ENCODE measurements around the gene L3MBTL1.

DNA sequence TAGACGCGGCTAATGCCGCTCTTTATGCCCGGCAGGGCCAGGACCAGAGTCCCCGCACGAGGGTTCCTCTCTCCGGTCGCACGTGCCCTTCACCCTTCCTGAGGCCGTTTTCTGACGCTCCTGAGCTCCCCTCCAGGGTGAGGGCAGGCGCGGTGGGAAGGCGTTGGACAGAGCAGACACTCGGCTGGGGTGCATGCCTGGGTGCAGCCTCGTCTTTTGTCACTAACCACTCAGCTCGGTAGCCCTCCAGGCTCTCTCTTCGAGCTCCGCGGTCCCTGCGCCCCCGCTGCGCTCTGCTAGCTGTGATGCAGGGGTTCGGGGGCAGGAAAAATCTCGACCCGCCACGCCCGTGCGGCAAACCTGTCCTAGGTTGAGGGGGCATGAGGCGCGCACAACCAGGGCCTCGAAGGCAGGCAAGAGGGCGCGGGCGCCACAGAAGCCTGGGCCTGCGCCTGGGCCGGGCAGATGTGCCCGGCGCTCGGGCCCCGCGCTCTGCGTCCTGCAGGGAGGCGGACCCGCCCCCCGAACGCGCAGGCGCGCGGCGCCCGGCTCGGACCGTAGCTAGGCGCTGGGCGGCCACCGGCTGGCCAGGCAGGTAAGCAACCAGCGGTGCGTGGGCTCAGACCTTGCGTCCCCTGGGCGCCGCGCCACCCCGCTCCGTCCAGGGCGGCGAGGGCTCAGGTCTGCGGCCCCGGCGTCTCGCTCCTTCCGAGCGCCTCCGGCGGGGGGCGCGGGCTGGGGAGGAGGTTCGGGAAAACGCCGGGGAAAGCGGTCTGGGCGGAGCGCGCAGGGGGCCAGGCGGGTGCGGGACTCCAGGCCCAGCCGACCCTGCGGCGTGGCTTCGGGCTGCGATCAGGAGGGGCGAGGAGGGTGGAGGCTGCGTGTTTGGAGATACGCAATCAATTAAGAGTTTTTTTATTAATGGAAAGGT lies at the start of gene L3MBTL1:
- TF ChIP-seq, protein P1, sequence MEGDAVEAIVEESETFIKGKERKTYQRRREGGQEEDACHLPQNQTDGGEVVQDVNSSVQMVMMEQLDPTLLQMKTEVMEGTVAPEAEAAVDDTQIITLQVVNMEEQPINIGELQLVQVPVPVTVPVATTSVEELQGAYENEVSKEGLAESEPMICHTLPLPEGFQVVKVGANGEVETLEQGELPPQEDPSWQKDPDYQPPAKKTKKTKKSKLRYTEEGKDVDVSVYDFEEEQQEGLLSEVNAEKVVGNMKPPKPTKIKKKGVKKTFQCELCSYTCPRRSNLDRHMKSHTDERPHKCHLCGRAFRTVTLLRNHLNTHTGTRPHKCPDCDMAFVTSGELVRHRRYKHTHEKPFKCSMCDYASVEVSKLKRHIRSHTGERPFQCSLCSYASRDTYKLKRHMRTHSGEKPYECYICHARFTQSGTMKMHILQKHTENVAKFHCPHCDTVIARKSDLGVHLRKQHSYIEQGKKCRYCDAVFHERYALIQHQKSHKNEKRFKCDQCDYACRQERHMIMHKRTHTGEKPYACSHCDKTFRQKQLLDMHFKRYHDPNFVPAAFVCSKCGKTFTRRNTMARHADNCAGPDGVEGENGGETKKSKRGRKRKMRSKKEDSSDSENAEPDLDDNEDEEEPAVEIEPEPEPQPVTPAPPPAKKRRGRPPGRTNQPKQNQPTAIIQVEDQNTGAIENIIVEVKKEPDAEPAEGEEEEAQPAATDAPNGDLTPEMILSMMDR (IDR thresholded peaks at IDR 0.05), result peak in 1 of 6 experiments; percentile 6
- TF ChIP-seq POLR2A (IDR thresholded peaks at IDR 0.05), result peak in 1 of 2 donors; percentile 58

Data from thyroid gland (tissue), 4 donors.